ENCODE results near the gene MED31. TPM values are rescaled to one million over a fixed set of nuclear protein-coding genes. Genes with fewer than 3 reads are reported as not detected.

The MED31 gene
- total and polyA plus RNA-seq, 2 of the 4 experiments (the other 2 are of a cell fraction) = 5.6 to 11.6 TPM

DNA sequence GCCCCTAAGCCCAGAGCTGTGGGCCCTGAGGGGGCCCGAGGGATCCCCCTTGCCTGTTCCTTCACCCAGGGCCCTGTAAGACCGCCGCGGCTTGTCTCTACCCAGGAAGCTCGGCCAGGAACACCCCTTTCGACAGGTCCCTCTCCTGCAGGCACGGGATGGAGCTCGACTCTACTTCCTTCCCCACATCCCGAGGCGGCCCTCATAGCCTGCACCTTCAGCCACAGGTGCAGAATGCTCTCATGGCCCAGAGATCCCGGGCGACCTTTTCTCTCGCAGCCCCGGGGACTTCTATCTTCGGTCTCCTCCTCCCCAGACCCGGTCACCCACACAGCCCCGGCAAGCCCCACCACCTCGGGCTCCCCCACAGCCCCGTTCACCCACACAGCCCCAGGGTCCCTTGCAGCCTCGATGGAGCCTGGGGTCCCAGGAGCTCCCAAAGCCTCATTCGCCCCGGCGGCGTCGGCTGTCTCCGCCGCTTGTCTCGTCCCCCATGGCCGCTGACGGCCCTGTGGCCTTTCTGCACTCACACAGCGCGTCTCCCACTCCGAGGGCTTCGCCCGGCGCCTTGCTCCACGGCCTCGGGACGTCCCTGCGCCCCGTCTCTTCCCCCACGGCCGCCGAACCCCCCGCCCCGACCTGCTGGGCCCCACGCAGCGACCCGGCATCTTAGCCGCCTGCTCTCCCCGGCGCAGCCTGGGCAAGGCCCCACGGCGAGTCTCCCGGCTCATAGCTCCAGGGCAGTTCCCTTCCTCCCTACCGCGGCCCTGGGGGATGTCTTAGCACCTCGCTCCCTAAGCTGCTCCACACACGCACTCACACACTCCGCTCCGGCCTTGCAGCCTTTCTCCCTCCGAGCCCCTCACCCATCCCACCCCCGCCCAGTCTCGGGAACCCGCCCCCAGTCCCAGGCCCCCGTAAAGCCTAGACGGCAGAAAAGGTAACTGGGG is 11.5 kb downstream of the MED31 start:
- Histone ChIP-seq H3K18ac (ENCODE audit: low read depth, low read length) (no peak overlapping the region; the same call in 1 of the 2 replicates), H3K27me3 (ENCODE audit: control insufficient read depth, insufficient read depth, low read length) (no peaks in the 10 kb centered on the region), H3K4ac (ENCODE audit: low read depth, low read length) (peak overlapping the region; percentile 73), H3K4me3 (ENCODE audit: insufficient read depth, low read depth, low read length) (peak overlapping the region; percentile 81), H4K91ac (ENCODE audit: insufficient read depth, low read depth, low read length) (peak overlapping the region; percentile 81), H2BK120ac (ENCODE audit: low read depth, low read length) (peak overlapping the region; percentile 6; the same call in 1 of the 2 replicates), H2AK5ac (ENCODE audit: low read depth, low read length) (peak overlapping the region; percentile 87), H3K4me1 (ENCODE audit: control insufficient read depth, insufficient read depth, low read length) (peaks cover 9% of the 10 kb centered on the region), H4K20me1 (ENCODE audit: insufficient read depth, low read length) (no peaks in the 10 kb centered on the region; the same call in 1 of the 2 replicates), H3K79me1 (ENCODE audit: low read depth in 1 of 2, low read length in 2 of 2) (peaks cover 9 to 75% of the 10 kb centered on the region in 2 experiments), H3K23ac (ENCODE audit: low read depth, low read length) (peak overlapping the region; percentile 89), H4K8ac (ENCODE audit: low read depth in 2 of 2, low read length in 2 of 2) (peak overlapping the region; percentile 89 to 99), H3K56ac (ENCODE audit: extremely low read depth, insufficient read depth, low read length) (peak overlapping the region; percentile 38), H4K5ac (ENCODE audit: low read depth, low read length) (peak overlapping the region; percentile 57; the same call in 1 of the 2 replicates), H3K9me1 (ENCODE audit: insufficient read depth, low read length) (0 out of 2 replicates have a peak, but pooled peaks cover 5% of the 10 kb centered on the region), H3K36me3 (ENCODE audit: control insufficient read depth, insufficient read depth, low read length) (peaks cover 5% of the 10 kb centered on the region), H3K9me3 (ENCODE audit: control insufficient read depth, insufficient read depth, low read length) (no peaks in the 10 kb centered on the region), H3K14ac (replicated peaks; ENCODE audit: low read depth, low read length) (peak overlapping the region; percentile 88), H2AFZ (replicated peaks; ENCODE audit: low read length, poor library complexity) (peak overlapping the region; percentile 100), H2AK9ac (replicated peaks; ENCODE audit: low read depth, low read length, poor library complexity) (peak overlapping the region; percentile 94), H3K9ac (ENCODE audit: low read depth, low read length) (peak overlapping the region; percentile 94), H2BK15ac (ENCODE audit: low read depth, low read length) (no peak overlapping the region), H3K27ac (ENCODE audit: insufficient read depth, low read length) (peak overlapping the region; percentile 93), H2BK5ac (ENCODE audit: low read depth, low read length, poor library complexity, severe bottlenecking) (peak overlapping the region; percentile 78), H3K4me2 (ENCODE audit: low read depth, low read length) (peak overlapping the region; percentile 81), H2BK20ac (ENCODE audit: low read depth, low read length) (no peak overlapping the region)
- in situ Hi-C loops (cut with MboI; ENCODE audit: low sequenced_read_pairs) (loop anchor here (10.0 kb wide), 1 partner anchor 165 kb away; no protein-coding TSS in a partner anchor), intact Hi-C loops (cut with micrococcal nuclease) (loop anchor here (1.0 to 5.0 kb wide), 2 partner anchors 167 to 198 kb away; partner anchors contain the start of gene PIMREG), dilution Hi-C loops (cut with HindIII; ENCODE audit: low sequenced_read_pairs, unreplicated experiment) (no loop called here)
- no peak for TF ChIP-seq RCOR1 (IDR thresholded peaks at IDR 0.05; ENCODE audit: insufficient replicate concordance, low read length)
- TF ChIP-seq SMC3 (IDR thresholded peaks at IDR 0.05; ENCODE audit: low read depth, low read length) = no peak
- TF ChIP-seq MAFK (IDR thresholded peaks at IDR 0.05; ENCODE audit: low read depth, low read length) = no peak
- BruUV-seq (replicated peaks) = no TSS peak
- WGBS, 2 experiments (ENCODE audit: extremely low coverage in 2 of 2, insufficient read length in 1 of 2) = 1% methylated on average over 27 of the region's 67 CpGs; no CpG with 5 or more reads in 1 of the 2 experiments
- ATAC-seq (ENCODE audit: low read depth) (peak; percentile 42), DNase-seq (peak; percentile 38)
- ChIA-PET CTCF (no interaction called here), POLR2A (ENCODE audit: unreplicated experiment) (interaction anchor here (1.0 kb wide), 1 partner anchor 13 kb away, joined by 3 read pairs; no protein-coding TSS in a partner anchor)
